ENCODE measurements around the gene MSI2.

DNA sequence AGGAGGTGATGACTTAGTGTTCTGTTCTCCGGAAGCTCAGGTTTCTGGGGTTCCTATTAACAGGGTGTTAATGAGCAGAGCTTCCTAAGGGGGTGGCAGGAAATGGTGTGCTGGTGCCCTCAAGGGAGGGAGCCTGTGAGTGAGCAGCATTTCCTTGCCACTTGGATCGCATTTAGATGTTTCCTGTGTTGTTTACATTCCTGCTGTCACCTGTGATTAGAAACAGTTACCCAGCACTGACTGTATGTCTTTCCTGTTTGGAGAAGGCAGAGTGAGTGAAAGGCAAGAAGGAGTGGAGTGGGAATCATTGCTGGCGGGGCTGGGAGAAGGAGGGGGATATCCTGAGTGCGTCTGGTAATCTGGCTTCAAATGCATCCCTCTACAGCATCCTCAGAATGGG, 274.2 kb downstream of the MSI2 start:
- TF ChIP-seq POLR2AphosphoS5 (IDR thresholded peaks at IDR 0.05; ENCODE audit: borderline replicate concordance, low read depth, low read length), result no peak
- TF ChIP-seq EZH2 (IDR thresholded peaks at IDR 0.05), result no peak

All from SK-N-MC (cell line).